ENCODE measurements around the gene BTN1A1. TPM values are rescaled to one million over a fixed set of nuclear protein-coding genes. Genes with fewer than 3 reads are reported as not detected.

Gene BTN1A1
- total and polyA plus RNA-seq, 10 of the 15 experiments (the other 5 are each of a cell fraction or from before 2014, with no cell fraction given), result 0.05 to 2.2 (median 0.87) TPM

DNA sequence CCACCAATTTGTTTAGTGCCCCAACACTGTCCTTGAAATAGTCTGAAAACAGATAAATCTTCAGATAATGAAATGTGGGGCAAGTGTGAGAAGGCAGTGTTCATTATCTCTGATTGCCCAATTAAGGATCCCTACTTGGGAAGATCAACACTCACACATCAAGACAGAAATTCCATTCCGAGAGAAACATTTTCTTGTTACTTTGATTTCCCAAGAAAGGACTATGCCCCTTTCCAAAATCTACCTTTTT lies 54.3 kb downstream of the BTN1A1 start:
- Histone ChIP-seq H2AFZ (ENCODE audit: control insufficient read depth, low read depth, low read length) (peak overlapping the region; percentile 83), H3K4me3 (peak overlapping the region; percentile 80), H3K27ac (ENCODE audit: control insufficient read depth, insufficient read depth) (peak overlapping the region; percentile 69), H4K20me1 (ENCODE audit: control insufficient read depth, insufficient read depth) (no peaks in the 10 kb centered on the region), H3K9ac (ENCODE audit: control insufficient read depth, insufficient read depth, low read length) (peak overlapping the region; percentile 45), H3K4me2 (ENCODE audit: control insufficient read depth, insufficient read depth) (peak overlapping the region; percentile 92), H3K27me3 (replicated peaks in 1 of 2; ENCODE audit: control insufficient read depth in 2 of 2, insufficient read depth in 2 of 2, low read length in 1 of 2) (no peaks in the 10 kb centered on the region), H3K36me3 (ENCODE audit: control insufficient read depth in 2 of 2, insufficient read depth in 2 of 2, low read length in 1 of 2) (no peaks in the 10 kb centered on the region), H3K4me1 (ENCODE audit: control insufficient read depth, insufficient read depth, low read length) (0 out of 2 replicates have a peak, but pooled peaks cover 3% of the 10 kb centered on the region), H3K79me2 (ENCODE audit: control insufficient read depth, insufficient read depth, low read length) (no peaks in the 10 kb centered on the region), H3K9me3 (replicated peaks; ENCODE audit: control insufficient read depth, insufficient read depth, low read length) (no peaks in the 10 kb centered on the region)
- DNase-seq (ENCODE audit: low read depth, low spot score) (no peak), FAIRE-seq (no peak), ATAC-seq (no peak)
- POLR2A ChIA-PET, result interaction anchor here (0.7 to 4.5 kb wide), 8 partner anchors 10 to 226 kb away, joined by 3 to 29 read pairs (median 6); partner anchors contain the start of gene HMGN4
- RAD21 ChIA-PET (ENCODE audit: unreplicated experiment), result interaction anchor here (0.7 to 5.5 kb wide), 12 partner anchors 9 to 225 kb away, joined by 3 to 40 read pairs (median 6); partner anchors contain the start of gene HMGN4
- TF ChIP-seq, protein P1, sequence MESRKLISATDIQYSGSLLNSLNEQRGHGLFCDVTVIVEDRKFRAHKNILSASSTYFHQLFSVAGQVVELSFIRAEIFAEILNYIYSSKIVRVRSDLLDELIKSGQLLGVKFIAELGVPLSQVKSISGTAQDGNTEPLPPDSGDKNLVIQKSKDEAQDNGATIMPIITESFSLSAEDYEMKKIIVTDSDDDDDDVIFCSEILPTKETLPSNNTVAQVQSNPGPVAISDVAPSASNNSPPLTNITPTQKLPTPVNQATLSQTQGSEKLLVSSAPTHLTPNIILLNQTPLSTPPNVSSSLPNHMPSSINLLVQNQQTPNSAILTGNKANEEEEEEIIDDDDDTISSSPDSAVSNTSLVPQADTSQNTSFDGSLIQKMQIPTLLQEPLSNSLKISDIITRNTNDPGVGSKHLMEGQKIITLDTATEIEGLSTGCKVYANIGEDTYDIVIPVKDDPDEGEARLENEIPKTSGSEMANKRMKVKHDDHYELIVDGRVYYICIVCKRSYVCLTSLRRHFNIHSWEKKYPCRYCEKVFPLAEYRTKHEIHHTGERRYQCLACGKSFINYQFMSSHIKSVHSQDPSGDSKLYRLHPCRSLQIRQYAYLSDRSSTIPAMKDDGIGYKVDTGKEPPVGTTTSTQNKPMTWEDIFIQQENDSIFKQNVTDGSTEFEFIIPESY (IDR thresholded peaks at IDR 0.05), result no peak
- TF ChIP-seq, protein P2, sequence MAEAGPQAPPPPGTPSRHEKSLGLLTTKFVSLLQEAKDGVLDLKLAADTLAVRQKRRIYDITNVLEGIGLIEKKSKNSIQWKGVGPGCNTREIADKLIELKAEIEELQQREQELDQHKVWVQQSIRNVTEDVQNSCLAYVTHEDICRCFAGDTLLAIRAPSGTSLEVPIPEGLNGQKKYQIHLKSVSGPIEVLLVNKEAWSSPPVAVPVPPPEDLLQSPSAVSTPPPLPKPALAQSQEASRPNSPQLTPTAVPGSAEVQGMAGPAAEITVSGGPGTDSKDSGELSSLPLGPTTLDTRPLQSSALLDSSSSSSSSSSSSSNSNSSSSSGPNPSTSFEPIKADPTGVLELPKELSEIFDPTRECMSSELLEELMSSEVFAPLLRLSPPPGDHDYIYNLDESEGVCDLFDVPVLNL (IDR thresholded peaks at IDR 0.05; ENCODE audit: low read depth, low read length), result no peak
- TF ChIP-seq GATAD2B (conservative IDR thresholded peaks at IDR 0.05; ENCODE audit: low read depth) (0 out of 2 replicates have a peak, but pooled peaks have one; percentile 7), HCFC1 (IDR thresholded peaks at IDR 0.05; ENCODE audit: low read length) (no peak), SREBF1 (IDR thresholded peaks at IDR 0.05; ENCODE audit: low read length) (no peak), SIN3A (IDR thresholded peaks at IDR 0.05; ENCODE audit: low read depth, low read length) (0 out of 2 replicates have a peak, but pooled peaks have one; percentile 43), NFYA (IDR thresholded peaks at IDR 0.05; ENCODE audit: borderline replicate concordance, low read depth, low read length) (no peak), WRNIP1 (IDR thresholded peaks at IDR 0.05; ENCODE audit: borderline replicate concordance, low read depth, low read length) (no peak), LARP7 (IDR thresholded peaks at IDR 0.05) (no peak), ZZZ3 (IDR thresholded peaks at IDR 0.05; ENCODE audit: control insufficient read depth, insufficient read length, low read depth) (no peak)
- TF ChIP-seq, protein P3, sequence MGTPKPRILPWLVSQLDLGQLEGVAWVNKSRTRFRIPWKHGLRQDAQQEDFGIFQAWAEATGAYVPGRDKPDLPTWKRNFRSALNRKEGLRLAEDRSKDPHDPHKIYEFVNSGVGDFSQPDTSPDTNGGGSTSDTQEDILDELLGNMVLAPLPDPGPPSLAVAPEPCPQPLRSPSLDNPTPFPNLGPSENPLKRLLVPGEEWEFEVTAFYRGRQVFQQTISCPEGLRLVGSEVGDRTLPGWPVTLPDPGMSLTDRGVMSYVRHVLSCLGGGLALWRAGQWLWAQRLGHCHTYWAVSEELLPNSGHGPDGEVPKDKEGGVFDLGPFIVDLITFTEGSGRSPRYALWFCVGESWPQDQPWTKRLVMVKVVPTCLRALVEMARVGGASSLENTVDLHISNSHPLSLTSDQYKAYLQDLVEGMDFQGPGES (IDR thresholded peaks at IDR 0.05), result no peak
- in situ Hi-C loops (cut with MboI) (loop anchor here (5.0 kb wide), 1 partner anchor 222 kb away; no protein-coding TSS in a partner anchor), intact Hi-C loops (cut with micrococcal nuclease; ENCODE audit: unreplicated experiment) (loop anchor here (2.0 to 10.0 kb wide), 2 partner anchors 242 to 380 kb away; no protein-coding TSS in a partner anchor)
- SMC1A ChIA-PET (ENCODE audit: uncharacterized antibody, unreplicated experiment), result interaction anchor here (1.0 to 4.5 kb wide), 10 partner anchors 10 to 246 kb away, joined by 3 to 44 read pairs (median 11); partner anchors contain the start of gene HMGN4
- no TSS peak for BruUV-seq (replicated peaks)
- CTCF ChIA-PET, result interaction anchor here (1.4 to 4.1 kb wide), 6 partner anchors 9 to 208 kb away, joined by 4 to 28 read pairs (median 12); partner anchors contain the start of gene HMGN4
- WGBS (ENCODE audit: insufficient coverage, insufficient replicate concordance, low lambda C conversion rate, missing lambda C conversion rate), result 0% methylated on average over 1 of the region's 1 CpG

All from GM12878 (cell line).